Dedifferentiated amniotic fluid mesenchymal stem cell (primary cell): Measurements from ENCODE around the gene ATP1A1.

Experiments
- DNase-seq: peaks from one replicate; pipeline ENCODE4 v3.0.0-alpha.2; 2016; ENCODE audit errors: extremely low spot score

The ATP1A1 gene

DNA sequence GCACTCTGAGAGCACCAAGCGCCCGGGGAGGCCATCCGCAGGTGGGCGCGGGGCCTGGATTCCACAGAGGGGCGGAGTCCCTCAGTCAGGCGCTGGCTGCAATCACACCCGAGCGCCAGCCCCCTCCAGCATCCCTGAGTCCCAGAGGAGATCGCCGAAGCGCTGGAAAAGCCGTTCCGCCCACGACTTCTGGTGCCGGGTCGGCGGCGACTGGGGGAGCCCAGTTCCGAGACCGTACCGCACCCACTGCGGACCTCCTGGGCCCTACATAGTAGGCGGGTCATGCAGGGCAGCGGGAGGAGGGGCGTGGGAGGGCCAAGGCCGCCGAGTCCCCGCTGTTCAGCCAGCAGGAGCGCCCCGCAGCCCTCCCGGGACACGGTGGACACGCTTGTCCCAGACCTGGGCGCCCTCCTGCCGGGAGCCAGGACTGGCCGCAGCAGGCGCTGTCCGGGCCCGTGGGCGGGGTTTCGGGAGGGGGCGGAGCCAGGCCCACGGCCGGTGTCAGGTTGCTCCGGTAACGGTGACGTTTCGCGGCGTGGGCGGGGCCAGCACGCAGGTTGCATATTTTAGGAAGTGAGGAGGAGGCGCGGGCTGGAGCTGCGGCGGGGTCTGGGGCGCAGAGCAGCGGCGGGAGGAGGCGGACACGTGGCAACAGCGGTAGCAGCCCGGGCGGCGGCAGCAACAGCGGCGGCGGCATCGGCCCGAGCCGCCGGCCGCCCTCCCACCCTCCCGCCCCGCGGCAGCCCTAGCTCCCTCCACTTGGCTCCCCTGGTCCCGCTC, at the start of gene ATP1A1:
TSS of gene ATP1A1 (plus strand) at position 594 of the 780 bp plus-strand sequence. CDS start 268 bp downstream, outside the sequence.
- peak; percentile 83 for DNase-seq

DNA sequence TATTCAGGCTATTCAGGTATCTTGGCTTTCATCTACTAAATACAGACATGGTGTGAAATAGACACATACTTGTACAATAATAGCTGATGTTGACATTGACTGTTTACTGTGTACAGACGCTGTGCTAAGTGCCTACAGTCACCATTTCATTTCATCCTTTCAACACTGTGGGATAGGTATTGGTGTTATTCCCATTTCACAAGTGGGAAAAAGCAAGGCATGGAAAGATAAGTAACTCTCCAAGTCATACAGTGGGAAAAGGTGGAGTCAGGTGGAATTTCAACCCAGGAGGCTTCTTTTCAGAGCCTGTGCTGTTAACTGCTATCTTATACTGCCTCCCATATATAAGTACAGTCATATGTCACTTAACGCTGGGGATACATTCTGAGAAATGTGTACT, 49.6 kb upstream of the ATP1A1 start:
- no peak for DNase-seq

DNA sequence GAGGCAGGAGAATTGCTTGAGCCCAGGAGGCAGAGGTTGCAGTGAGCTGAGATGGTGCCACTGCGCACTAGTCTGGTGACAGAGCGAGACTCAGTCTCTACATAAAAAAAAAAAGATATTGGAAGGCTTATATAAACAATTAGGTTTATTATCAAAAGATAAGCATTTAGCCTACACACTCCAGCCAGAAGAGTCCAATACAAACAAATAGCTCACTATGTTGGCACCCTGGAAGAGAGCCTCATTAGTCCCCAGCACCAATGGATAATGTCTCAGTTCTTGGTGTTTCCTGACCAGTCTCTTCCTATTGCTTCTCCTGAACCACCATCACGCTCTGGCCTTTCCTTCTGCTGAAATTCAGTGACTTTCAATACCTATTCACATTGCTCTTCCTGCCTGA, 48.6 kb upstream of the ATP1A1 start:
- no peak for DNase-seq

DNA sequence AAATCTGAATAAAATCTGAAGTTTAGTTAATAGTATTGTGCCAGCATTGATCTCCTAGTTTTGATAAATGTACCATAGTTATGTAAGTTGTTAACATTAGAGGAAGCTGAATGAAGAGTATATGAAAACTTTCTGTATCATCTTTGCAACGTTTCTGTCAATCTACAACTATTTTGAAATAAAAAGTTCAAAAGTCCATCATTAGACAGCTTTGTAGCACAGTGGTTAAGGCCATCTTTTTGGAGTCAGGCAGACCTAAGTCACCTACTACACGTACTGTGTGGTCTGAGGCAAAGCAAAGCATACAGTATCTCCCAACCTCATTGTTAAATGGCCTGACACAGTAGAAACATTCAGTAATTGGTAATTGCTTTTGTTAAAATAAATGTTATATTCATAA, 47.9 kb upstream of the ATP1A1 start:
- no peak for DNase-seq

DNA sequence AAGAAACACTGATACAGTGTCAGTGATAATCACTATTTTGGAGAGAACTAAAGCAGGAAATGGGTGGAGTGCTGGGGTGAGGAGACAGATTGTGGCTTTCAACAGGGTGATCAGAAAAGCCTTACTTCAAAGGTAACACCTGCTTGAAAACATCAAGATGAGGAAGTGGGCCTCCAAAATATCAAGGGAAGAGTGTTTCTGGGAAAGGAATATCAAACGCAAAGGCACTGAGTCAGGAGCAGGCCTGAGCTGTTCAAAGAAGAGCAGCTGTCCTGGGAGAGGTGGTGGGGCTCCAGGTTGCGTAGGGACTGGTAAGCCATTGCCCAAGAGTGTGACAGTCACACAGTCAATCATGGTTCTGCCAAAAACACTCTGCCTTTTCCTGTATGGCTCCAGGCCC, 47.1 kb upstream of the ATP1A1 start:
- no peak for DNase-seq

DNA sequence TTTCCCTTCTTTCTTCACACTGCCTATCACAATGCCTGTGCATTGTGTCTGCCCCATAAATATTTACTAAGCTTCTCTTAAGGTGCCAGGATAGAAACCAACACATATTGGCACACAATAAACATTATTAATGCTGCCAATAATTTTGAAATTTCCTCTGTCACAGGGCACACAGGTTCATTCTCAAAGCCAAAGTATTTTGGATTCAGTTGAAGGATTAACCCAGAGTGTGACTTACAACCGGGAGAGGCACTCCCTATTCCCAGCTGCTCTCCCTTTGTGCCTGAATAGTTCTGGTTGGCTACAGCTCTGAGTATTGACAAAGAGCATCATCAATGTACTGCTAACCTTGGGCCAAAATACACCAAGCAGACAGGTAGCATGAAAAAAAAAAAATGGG, 46.6 kb upstream of the ATP1A1 start:
- DNase-seq, result no peak

DNA sequence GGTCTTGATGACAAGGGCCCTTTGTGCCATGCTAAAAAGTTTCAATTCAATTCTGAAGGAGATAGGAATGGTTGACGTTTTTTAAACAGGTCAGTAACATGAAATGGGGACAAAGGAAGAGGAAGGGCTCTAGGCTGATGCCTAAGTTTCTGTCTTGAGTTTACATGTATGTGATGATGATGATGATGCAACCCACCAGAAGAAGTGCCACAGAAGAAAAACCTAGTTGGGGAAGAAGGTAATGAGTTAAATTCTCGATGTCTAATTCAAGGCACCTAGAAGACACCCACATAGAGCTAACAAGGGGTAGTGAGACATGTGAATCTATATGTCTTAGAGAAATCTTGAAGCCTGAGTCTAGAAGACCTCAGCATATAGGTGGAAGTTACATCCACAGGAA, 44.4 kb upstream of the ATP1A1 start:
- no peak for DNase-seq

DNA sequence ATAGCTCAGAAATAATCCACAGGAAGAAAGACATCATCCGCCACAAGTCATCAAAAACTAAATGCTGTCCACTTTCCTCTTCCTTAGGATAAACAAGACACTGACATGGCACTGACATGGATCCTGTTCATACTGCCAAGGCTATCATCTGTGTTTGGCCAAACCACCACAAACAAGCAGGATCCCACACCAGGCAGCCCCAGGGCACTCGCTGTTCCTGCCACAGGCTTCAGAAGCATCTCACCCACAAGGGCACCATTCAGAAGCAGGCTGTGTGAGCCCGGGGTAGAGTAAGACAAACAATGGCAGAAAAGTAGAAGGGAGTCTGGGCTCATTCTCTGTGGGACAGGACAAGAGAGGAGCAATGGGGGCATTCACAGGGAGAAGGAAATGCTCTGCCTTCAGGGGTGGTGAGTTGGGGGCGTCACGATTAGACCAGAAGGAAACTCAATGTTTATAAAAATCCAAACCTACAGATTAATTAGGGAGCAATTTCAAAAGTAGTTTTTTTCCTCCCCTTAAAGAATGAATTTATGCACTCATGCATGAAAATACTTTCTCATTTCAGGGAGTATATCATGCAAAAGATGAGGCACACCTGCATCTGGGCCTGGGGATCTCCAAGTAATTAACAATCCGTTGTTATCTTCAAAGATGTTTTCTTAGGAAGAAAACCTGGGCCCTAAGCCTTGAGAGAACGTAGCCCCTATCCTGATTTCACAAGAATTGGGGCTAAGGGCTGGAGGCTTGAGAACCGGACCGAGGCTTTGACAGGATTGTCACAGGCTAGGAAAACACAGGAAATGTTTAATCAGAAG, 43.3 kb upstream of the ATP1A1 start:
- DNase-seq, result no peak

DNA sequence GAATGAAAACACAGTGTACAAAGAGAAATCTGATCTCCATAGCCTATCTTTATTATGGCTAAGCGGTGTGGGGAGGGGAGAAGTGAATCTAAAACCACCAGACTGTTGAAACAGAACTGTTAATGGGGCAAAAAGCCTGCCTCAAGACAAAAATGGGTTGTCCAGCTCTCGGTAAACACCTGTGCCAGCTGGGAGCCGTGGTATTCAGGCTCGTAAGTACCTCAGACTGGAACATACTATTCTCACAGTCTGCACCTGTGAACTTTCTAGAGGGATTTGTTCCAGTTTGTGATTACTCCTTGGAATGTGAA, 42.7 kb upstream of the ATP1A1 start:
- no peak for DNase-seq

DNA sequence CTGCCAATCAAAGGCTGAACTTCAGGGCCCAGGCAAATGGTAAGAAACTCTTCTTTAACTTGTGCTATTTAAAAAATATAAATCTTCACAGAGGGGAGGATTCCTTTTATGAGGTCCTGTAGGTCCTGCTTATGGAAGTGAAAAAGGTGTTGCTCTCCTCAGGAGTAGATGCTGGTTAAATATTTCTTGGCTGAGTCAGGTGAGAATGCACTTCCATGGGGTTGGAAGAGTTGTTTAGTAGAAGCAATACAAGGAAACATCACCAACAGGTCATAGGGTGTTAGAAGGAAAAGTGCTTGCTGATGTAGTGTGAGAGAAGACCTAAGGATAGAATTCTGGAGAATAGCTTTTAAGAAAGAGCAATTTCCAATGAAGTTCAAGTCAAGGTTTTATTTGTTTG, 42.2 kb upstream of the ATP1A1 start:
- no peak for DNase-seq

DNA sequence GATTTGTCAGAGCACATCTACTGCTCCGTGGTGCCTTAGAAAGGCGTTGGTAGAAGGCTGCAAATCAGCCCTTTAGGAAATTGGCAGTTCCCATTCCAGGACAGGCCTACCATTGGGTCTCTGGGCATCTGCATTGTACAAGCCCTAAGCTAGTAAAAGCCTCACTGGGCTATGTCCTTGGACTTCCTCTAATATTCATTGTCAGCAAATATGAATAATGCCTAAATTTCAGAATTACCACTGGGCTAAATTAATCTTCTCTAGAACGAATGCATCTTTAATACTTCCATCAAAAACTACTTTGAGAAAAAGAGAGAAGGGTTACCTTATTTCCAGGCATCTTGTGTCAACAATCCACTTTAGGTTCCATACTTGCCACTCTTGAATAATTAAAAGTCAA, 41.5 kb upstream of the ATP1A1 start:
- DNase-seq, result no peak

DNA sequence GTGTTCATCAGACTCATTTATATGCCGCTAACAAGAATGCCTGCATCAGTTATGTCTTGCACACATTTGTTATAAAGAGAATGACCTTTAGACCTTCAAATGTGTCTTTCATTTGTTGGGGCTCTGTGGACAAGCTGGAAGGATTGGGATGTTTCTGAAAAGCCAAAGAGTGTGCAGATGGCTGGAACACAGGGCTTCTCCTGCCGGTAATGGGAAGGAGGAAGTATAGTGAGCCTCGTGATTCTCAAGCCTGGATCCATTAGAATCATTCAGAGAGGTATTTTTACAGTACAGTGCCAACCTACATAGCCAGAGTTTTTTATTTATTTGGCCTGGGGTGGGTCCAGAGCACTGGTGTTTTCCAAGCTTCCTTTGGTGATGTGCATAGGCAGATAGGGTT, 40.6 kb upstream of the ATP1A1 start:
- no peak for DNase-seq

DNA sequence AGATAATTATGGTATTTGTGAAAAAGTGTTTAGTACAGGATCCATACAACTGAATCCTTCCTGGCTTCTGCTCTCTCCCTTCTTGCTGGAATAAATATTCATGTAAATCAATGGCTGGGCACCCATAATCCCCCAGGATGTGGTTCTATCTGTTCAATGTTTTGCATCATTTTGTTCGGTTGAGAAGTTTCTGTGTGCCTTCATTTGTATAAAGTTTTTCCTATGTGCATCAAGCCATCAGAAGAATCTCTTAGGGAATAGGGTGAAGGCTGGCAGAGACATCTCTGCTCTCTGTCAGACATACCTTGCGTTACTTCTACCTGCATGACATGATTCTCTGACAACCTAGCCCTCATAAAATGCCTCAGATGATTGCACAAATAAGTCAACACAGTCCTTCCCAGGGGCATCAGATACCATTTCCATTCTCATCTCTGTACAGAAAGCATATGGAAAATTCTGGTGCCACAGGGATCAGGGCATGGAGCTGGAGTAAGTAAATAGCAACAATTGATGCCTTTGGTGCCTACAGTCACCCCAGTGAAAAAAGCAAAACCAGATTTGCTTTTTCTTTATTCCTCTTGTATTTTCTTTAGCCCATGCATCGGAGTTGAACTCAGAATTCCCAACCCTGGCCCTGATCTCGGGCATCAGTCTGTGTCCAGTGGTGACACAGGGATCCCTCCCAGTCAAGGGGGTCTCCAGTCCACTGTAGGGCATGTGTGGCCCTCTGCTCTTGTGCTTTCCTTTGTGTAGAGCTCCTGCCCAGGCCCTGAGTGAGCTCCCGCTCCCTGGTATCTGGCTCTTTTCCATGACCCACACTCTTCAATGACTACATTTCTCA, 39.7 kb upstream of the ATP1A1 start:
- no peak for DNase-seq

DNA sequence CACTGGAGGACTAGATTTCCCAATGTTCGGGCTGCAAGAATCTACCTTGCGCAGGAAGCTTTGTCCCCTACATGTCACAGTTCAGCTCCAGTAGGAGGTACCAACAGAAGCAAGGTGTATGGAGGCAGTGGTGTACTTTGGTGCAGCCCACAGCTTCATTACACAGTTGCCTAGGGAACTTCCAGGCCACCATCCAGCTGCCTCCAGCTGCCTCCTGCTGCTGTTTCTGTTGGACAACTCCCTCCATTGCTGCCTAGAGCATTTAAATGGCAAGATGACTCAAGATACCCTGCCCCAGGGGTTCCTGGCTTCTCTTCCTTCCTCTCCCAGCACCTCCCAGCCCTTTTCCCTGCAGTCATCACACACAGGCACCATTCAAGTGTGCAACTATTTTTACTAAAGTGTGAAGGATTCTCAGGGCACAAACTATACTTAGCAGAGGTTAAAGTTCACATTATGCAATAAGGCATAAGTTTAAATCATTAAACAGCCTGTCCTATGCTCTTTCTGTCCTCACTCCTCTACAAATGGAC, 39.0 kb upstream of the ATP1A1 start:
- DNase-seq, result no peak

DNA sequence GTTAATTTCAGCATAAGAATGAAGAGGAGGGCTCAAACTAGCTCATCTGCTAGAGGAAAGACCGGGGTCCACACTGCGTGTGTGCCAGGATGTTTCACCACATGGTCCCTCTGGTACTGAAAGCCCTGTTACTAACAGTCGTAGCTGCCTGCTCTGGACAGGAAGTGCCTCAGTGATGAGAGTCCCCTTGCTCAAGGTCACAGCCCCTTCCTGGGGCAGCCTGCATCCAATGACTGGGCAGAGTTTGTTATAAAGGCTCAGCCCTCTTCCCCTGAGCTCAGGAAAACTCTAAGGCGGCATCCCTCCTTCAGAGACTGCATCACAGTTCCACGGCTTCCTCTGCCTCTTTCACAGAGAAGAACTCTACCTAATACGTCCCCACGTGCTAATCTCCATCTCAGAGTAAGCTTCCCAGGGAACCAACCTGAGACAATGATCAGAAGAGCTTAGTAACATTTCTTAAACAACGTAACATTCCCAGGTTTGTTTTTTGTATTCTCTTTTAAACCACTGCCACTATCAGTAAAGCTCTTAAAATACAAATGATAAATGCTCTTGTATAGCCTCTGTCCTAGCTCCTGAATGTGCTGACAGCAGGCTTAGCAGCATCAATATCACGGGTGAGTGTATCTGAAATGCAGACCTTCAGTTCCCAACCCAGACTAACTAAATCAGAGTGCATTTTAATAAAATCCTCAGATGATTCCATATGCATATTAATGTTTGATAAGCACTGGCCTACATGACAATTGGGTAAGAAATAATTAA, 38.0 kb upstream of the ATP1A1 start:
- no peak for DNase-seq

DNA sequence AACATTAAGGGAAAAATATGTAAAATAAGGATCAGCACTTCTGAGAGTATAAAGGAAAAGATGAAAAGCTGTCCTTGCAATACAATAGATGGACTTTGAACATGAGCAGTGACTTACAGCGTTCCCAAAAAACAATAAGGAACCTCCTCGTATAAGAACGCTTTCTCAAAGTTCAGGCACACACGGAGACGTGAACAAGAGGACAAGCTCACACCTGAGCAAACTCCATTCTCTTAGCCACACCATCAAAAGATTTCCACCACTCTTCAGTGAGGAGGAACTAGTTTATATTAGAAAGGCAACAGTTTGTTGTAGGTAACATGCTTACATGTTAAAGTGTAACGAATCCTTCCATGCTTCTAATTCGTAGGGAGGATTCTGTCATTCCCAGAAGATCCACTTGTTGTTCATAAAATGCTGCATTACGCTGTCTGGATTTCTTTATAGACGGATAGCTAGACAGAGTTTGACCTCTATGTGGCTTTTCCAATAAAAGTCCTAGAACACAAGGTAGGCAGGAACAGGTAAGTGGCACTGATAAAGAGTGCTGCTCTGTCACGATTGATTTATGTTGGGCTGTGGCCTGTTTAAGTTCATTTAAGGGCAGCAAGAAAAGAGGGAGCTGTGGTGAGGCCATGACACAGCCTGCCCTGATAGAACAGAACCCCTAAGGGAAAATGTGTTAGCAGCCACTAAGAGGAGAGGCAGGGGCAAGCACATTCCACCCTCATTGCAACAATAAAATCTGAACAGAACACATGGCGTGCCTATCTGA, 37.0 kb upstream of the ATP1A1 start:
- DNase-seq, result no peak

DNA sequence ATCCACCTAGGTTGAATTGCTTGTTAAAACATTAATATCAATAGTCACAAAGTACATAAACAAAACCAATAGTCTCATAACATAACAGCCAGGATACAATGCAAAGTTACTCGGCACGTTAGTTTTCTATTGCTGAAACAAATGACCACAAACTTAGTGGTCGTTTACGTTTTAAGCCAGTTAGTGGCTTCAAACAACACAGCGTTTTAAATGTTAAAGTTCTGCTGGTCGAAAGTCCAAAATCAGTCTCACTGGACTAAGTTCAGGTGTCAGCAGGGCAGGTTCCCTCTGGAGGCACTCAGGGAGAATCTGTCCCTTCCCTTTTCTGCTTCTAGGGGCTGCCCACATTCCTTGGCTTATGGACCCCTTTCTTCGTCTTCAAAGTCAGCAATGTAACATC, 35.6 kb upstream of the ATP1A1 start:
- DNase-seq, result no peak

DNA sequence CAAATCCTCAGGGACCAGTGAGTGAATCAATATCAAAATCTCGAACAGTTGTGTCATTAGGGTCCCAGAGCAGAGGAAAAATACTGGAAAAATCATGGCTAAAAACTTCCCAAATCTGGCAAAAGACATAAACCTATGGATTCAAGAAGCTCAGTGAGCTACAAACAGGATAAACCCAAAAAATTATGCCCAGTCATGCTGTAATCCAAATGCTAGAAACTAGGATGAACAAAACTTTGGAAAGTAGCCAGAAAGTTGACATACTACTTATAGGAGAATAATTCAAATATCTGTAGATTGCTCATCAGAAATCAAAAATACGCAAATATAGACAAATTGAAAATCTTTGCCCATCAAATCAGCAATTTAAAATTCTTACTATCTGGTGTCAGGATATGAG, 34.6 kb upstream of the ATP1A1 start:
- DNase-seq, result no peak

DNA sequence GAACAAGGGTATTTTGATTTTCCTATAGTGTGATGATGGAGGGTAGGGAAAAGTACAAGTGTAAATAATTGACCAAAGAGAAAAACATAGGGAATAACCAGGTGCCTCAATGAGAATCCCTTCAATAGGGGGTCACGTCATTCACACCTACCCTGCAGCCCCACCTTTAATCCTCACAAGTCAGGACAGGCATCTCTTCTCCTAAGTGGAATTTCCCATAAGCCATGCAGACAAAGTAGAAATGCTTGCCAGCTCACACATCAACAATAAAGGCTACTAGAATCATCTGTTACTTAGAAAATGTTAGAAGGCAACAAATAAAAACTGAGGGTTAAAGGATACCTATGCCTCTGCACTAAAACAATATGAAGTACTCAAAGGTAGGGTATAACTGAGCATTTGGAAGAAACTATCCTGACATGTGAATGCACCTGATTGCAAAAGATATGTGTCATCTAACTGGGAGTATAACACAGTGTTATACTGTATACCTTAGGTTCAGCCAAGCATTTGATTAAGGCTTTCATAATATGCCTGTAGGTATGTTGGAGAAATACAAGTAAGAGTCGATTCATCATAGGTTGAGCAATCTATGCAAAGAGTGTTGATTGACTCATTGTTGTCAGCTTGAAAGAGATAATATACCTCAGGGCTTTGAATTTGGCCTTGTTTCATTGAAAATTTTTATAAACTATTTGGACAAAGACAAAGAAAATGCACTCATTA, 32.4 kb upstream of the ATP1A1 start:
- DNase-seq, result no peak

DNA sequence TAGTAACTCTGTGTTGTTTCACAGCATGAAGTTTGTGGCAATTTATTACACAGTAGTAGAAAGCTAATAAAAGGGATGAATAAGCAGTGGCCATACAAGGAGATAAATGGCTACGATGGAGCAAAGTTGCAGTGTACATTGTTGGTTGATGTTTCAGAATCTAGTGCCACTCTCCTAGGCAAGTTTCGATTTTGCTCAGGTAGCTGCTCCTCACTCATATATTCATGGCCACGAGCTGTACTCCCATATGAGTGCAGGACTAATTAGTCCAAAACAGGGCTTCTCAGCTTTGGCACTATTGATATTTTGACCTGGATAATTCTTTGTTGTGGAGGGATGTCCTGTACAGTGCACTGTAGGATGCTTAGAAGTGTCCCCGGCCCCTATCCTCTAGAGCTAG, 30.0 kb upstream of the ATP1A1 start:
- DNase-seq, result no peak
